GM10266 (cell line): ENCODE data around the gene SIX6.

Source experiments
- DNase-seq: peaks from one replicate; pipeline ENCODE4 v3.0.0; 2012; ENCODE audit errors: extremely low spot score
- CTCF ChIP-seq: IDR thresholded peaks from 2 replicates; pipeline ENCODE4 v1.5.1; 2012; ENCODE audit warnings: mild to moderate bottlenecking, low read depth; ENCODE audit not compliant: control insufficient read depth, insufficient read depth; ENCODE audit errors: missing control alignments

SIX6 gene

DNA sequence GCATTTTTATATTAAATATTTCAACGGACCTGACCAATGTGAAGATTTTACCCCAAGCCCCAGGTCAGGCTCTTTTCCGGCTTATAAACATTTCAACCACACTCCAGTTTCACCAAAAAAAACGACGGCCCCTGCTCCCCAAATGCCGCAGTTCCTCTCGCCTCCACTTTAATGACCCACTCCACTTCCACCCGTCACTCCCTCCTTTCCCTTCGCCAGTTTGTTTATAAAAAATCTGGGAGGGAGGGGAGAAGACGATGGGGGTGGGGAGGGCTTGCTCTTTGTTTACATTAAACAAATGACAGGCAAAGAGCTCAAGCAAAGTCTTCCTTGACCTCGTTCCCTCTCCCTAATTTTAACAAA is 5.4 kb downstream of the SIX6 start:
- DNase-seq = peak; percentile 11
- no peak for TF ChIP-seq CTCF

DNA sequence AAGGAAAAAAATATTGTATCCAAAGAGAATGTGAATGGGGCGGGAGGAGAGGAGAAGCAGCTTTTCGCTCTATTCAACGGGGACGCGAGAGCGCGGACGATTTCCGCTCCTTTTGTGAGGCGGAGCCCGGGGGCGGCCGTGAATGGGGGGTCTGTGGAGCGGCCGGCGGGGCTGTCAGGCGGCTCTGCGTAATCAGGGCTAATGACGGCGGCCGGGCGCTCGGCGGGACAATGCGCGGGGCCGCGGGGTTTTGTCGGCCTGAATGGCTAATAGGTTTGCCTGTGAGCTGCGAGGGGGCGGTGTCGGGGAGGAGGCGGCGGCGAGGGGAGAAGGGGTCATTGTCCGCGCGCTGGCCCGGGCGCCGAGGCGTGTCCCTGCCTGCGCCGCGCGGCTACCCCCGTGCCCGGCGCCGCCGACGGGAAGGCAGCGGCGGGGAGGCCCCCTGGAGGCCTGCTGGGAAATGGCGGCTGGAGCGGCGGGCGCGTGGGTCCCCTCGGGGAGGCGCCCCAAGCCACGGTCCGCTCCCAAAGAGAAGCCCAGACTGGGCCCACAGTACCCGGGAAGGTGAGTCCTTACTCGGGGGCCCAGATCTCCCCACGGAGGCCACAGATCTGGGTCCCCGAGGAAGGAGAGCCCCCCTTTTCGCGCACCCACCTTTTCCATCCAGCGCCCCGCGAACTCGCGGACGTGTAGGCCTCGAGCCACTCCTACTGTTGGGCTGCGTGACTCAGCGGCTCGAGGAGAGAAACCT is 6.0 kb downstream of the SIX6 start:
- peak; percentile 33 for TF ChIP-seq CTCF
- peak; percentile 60 for DNase-seq

DNA sequence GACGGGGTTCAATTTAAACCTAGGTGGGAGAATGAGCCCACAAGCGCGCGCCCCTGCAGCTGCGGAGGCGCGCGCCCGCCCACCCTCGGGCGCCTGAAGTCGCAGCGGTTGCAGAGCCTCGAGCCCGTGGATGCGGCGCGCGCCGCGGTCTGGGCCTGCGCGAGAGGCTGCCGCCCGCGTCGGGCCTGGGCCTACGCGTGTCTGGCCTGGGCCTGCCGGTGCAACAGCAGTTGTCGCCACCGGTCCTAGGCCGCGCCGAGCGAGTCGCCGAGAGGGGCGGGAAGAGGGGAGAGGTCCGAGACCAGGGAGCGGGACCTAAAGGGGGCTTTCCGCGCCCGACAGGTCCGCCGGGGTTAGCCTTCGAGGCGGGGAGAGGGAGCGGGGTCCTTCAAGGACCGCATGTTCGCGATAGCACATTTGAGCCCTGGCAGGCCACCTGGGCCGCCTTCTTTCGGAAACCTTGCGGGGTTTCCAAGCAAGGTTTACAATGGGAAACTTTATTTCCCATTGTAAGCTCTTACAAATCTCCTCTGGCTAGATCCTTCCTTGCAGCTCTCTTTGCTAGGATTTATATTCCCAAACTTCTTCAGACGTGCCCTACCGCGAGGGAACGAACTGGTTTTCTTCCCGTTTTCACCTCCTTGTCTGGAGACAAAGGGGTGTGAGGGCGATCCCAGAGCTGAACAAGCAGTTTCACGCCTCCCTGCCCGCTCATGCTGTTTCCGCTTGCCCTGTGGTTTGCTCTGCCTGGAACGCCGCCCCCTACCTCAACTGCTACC is 6.8 kb downstream of the SIX6 start:
- TF ChIP-seq CTCF = no peak
- peak; percentile 11 for DNase-seq

DNA sequence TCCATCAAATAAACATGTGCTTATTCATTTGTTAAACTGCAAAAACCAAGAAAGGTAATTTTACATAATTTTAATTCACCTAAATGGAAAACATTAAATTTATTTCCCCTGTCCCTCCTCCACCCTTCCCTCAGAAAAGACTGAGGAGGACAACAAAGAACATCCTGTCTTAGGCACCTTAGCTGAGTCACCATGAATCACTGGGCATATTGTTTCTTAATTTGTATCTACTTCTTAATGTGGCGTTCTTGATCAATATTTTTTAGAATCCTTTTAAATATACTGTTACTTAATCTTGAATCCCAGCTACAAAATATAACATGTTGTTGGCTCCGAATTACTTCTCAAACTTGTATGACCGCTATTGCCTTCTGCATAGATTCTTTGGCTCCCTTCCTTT is 23.5 kb downstream of the SIX6 start:
- no peak for DNase-seq
- TF ChIP-seq CTCF = no peak

- no peak for DNase-seq
- TF ChIP-seq CTCF = no peak
Measured at GRCh38 chr14:60537663-60538062, 28.7 kb downstream of the SIX6 start.

GRCh38 chr14:60544659-60545058 is 35.7 kb downstream of the SIX6 start:
- TF ChIP-seq CTCF = no peak
- DNase-seq = no peak

GRCh38 chr14:60553808-60554207 is 44.9 kb downstream of the SIX6 start:
- DNase-seq = no peak
- TF ChIP-seq CTCF = no peak
